SK-N-SH treated with all-trans-retinoic acid at 6 μM for 48 hours (cell line): ENCODE data around the gene ANKFN1.

Source experiments
- ATAC-seq: fragments of 200-7000 bp; cut with Tn5 transposase; 3 replicates; pipeline ENCODE4 v1.9.1; 2020; ENCODE audit warnings: mild to moderate bottlenecking, moderate library complexity
- ARNTL ChIP-seq: fragments of 450-650 bp; formaldehyde crosslinking; IDR thresholded peaks from 2 replicates; pipeline ENCODE4 v1.5.0; 2020; ENCODE audit warnings: low read depth, mild to moderate bottlenecking, moderate library complexity, borderline replicate concordance
- BACH2 ChIP-seq: fragments of 250-450 bp; sonication (Bioruptor Pico); IDR thresholded peaks from 2 replicates; pipeline ENCODE4 v1.9.0; 2021; ENCODE audit warnings: mild to moderate bottlenecking, borderline replicate concordance
- CSDC2 ChIP-seq: fragments of 250-450 bp; sonication (Bioruptor Pico); IDR thresholded peaks from 2 replicates; pipeline ENCODE4 v1.5.0; 2020; ENCODE audit warnings: mild to moderate bottlenecking, moderate library complexity
- CSRNP3 ChIP-seq: fragments of 250-450 bp; sonication (Bioruptor Pico); IDR thresholded peaks from 2 replicates; pipeline ENCODE4 v1.5.1; 2021; ENCODE audit warnings: mild to moderate bottlenecking, moderate library complexity
- ESRRG ChIP-seq: fragments of 250-450 bp; sonication (Bioruptor Pico); IDR thresholded peaks from 2 replicates; pipeline ENCODE4 v1.6.1; 2021; ENCODE audit warnings: mild to moderate bottlenecking
- GLIS3 ChIP-seq: fragments of 250-450 bp; sonication (Bioruptor Pico); IDR thresholded peaks from 2 replicates; pipeline ENCODE4 v1.5.0; 2020; ENCODE audit warnings: mild to moderate bottlenecking, moderate library complexity
- ISL1 ChIP-seq: fragments of 250-450 bp; sonication (Bioruptor Pico); IDR thresholded peaks from 2 replicates; pipeline ENCODE4 v2.1.2; 2022; ENCODE audit warnings: mild to moderate bottlenecking, moderate library complexity
- OSR1 ChIP-seq: fragments of 250-450 bp; sonication (Bioruptor Pico); IDR thresholded peaks from 2 replicates; pipeline ENCODE4 v1.8.0; 2022; ENCODE audit warnings: moderate library complexity, mild to moderate bottlenecking, inconsistent platforms
- PPARA ChIP-seq: fragments of 250-450 bp; sonication (Bioruptor Pico); IDR thresholded peaks from 2 replicates; pipeline ENCODE4 v1.5.0; 2020; ENCODE audit warnings: mild to moderate bottlenecking, borderline replicate concordance
- RARB ChIP-seq: fragments of 250-450 bp; sonication (Bioruptor Pico); IDR thresholded peaks from 2 replicates; pipeline ENCODE4 v1.8.0; 2021; ENCODE audit warnings: mild to moderate bottlenecking, moderate library complexity
- SNAI2 ChIP-seq: fragments of 250-450 bp; sonication (Bioruptor Pico); IDR thresholded peaks from 2 replicates; pipeline ENCODE4 v1.5.0; 2020; ENCODE audit warnings: mild to moderate bottlenecking, moderate library complexity
- TCF4 ChIP-seq: fragments of 250-450 bp; sonication (Bioruptor Pico); IDR thresholded peaks from 2 replicates; pipeline ENCODE4 v1.8.0; 2021; ENCODE audit warnings: mild to moderate bottlenecking, moderate library complexity, borderline replicate concordance
- TOX ChIP-seq: fragments of 250-450 bp; sonication (Bioruptor Pico); IDR thresholded peaks from 2 replicates; pipeline ENCODE4 v1.8.0; 2021; ENCODE audit warnings: mild to moderate bottlenecking, moderate library complexity, borderline replicate concordance
- TSHZ2 ChIP-seq: fragments of 250-450 bp; sonication (Bioruptor Pico); IDR thresholded peaks from 2 replicates; pipeline ENCODE4 v1.5.0; 2020; ENCODE audit warnings: mild to moderate bottlenecking, moderate library complexity
- ZC3H10 ChIP-seq: fragments of 250-450 bp; sonication (Bioruptor Pico); IDR thresholded peaks from 2 replicates; pipeline ENCODE4 v1.5.1; 2021; ENCODE audit warnings: mild to moderate bottlenecking, moderate library complexity
- ZFP3 ChIP-seq: fragments of 250-450 bp; sonication (Bioruptor Pico); IDR thresholded peaks from 2 replicates; pipeline ENCODE4 v1.5.0; 2020; ENCODE audit warnings: mild to moderate bottlenecking, moderate library complexity
- ZFP30 ChIP-seq: fragments of 450-650 bp; formaldehyde crosslinking; IDR thresholded peaks from 2 replicates; pipeline ENCODE4 v1.5.0; 2022; ENCODE audit warnings: mild to moderate bottlenecking, moderate library complexity
- ZNF565 ChIP-seq: fragments of 450-650 bp; formaldehyde crosslinking; conservative IDR thresholded peaks from 2 replicates; pipeline ENCODE4 v1.5.0; 2020; ENCODE audit warnings: low read depth, mild to moderate bottlenecking, moderate library complexity
- ZNF70 ChIP-seq: fragments of 450-650 bp; formaldehyde crosslinking; IDR thresholded peaks from 2 replicates; pipeline ENCODE4 v1.5.0; 2020; ENCODE audit warnings: mild to moderate bottlenecking, moderate library complexity
- ZNF8 ChIP-seq: fragments of 450-650 bp; formaldehyde crosslinking; IDR thresholded peaks from 2 replicates; pipeline ENCODE4 v1.5.0; 2020; ENCODE audit warnings: mild to moderate bottlenecking, moderate library complexity
- TF ChIP-seq, protein P1 (sequence below): fragments of 250-450 bp; sonication (Bioruptor Pico); IDR thresholded peaks from 2 replicates; pipeline ENCODE4 v1.5.1; 2020; ENCODE audit warnings: low read depth, mild to moderate bottlenecking, moderate library complexity
- TF ChIP-seq, protein P2 (sequence below): fragments of 250-450 bp; sonication (Bioruptor Pico); IDR thresholded peaks from 2 replicates; pipeline ENCODE4 v1.8.0; 2021; ENCODE audit warnings: low read depth, mild to moderate bottlenecking, moderate library complexity, borderline replicate concordance
- TF ChIP-seq, protein P3 (sequence below): fragments of 250-450 bp; sonication (Bioruptor Pico); IDR thresholded peaks from 2 replicates; pipeline ENCODE4 v1.8.0; 2020; ENCODE audit warnings: mild to moderate bottlenecking, moderate library complexity, borderline replicate concordance

The ANKFN1 gene

DNA sequence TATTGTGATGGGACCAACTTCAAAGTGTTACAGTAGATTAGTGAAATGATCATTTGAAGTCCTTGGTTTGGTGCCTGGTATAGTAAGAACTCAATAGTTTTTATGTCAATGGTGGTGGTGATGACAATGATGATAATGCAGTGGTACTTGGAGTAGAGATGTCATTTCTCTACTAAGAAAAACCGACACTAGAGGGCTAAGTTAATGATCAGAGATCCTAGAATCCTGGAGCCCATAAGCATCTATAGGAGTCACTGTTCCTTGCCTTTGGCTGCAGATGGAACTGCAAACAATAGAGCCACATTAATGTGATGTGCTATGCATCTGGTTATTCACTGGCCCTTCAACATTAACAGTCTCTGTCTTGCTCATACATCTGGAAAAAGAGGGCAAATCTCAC is 103.8 kb downstream of the ANKFN1 start:
- no peak for ATAC-seq
- no peak for TF ChIP-seq RARB (CRISPR knock-in tag)
- TF ChIP-seq ZC3H10 (CRISPR knock-in tag) = no peak
- no peak for TF ChIP-seq SNAI2 (CRISPR knock-in tag)
- no peak for TF ChIP-seq ZNF565
- no peak for TF ChIP-seq ZFP3
- TF ChIP-seq PPARA = no peak
- no peak for TF ChIP-seq CSRNP3
- no peak for TF ChIP-seq GLIS3 (CRISPR knock-in tag)
- no peak for TF ChIP-seq TCF4
- TF ChIP-seq OSR1 (CRISPR knock-in tag) = no peak
- no peak for TF ChIP-seq BACH2 (CRISPR knock-in tag)
- TF ChIP-seq ZNF70 (CRISPR knock-in tag) = no peak
- TF ChIP-seq, protein P1, sequence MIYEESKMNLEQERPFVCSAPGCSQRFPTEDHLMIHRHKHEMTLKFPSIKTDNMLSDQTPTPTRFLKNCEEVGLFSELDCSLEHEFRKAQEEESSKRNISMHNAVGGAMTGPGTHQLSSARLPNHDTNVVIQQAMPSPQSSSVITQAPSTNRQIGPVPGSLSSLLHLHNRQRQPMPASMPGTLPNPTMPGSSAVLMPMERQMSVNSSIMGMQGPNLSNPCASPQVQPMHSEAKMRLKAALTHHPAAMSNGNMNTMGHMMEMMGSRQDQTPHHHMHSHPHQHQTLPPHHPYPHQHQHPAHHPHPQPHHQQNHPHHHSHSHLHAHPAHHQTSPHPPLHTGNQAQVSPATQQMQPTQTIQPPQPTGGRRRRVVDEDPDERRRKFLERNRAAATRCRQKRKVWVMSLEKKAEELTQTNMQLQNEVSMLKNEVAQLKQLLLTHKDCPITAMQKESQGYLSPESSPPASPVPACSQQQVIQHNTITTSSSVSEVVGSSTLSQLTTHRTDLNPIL (CRISPR knock-in tag) = no peak

DNA sequence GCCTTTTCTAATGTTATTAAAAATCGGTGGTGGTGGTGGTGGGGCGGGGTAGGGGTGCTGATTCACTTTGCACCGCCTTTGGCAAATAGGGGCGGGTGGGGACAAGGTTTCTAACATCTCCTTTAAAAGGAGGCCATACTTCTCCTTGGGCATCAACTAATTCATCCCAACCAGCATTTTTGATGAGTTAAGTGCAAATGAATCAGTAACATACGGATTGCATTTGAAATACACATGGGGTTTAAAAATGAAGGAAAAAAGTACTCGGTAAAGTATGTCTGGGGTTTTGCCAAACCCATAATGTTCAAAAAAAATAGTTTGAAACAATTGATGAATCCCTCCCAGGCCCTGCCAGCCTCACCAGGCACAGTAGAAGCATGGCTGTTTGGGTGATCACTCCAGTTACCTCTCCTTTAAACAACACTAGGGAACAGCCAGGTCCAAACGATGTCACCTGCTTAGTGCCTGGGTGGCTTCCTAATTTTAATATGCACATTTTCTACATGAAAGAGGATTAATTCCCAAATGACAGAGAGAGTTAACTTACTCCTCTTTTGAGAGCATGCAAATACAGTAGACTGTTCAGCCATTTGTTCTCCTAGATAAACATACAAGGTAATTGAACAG is 107.2 kb downstream of the ANKFN1 start:
- TF ChIP-seq, protein P2, sequence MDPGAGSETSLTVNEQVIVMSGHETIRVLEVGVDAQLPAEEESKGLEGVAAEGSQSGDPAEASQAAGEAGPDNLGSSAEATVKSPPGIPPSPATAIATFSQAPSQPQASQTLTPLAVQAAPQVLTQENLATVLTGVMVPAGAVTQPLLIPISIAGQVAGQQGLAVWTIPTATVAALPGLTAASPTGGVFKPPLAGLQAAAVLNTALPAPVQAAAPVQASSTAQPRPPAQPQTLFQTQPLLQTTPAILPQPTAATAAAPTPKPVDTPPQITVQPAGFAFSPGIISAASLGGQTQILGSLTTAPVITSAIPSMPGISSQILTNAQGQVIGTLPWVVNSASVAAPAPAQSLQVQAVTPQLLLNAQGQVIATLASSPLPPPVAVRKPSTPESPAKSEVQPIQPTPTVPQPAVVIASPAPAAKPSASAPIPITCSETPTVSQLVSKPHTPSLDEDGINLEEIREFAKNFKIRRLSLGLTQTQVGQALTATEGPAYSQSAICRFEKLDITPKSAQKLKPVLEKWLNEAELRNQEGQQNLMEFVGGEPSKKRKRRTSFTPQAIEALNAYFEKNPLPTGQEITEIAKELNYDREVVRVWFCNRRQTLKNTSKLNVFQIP (CRISPR knock-in tag) = no peak
- no peak for TF ChIP-seq ISL1 (CRISPR knock-in tag)
- no peak for TF ChIP-seq ARNTL (CRISPR knock-in tag)
- TF ChIP-seq PPARA = no peak
- no peak for TF ChIP-seq CSDC2 (CRISPR knock-in tag)
- TF ChIP-seq SNAI2 (CRISPR knock-in tag) = no peak
- no peak for TF ChIP-seq RARB (CRISPR knock-in tag)
- TF ChIP-seq, protein P1 (CRISPR knock-in tag) = no peak
- TF ChIP-seq TOX (CRISPR knock-in tag) = no peak
- TF ChIP-seq GLIS3 (CRISPR knock-in tag) = no peak
- TF ChIP-seq ZNF565 = no peak
- no peak for TF ChIP-seq TSHZ2
- TF ChIP-seq ZFP3 = no peak
- no peak for ATAC-seq

DNA sequence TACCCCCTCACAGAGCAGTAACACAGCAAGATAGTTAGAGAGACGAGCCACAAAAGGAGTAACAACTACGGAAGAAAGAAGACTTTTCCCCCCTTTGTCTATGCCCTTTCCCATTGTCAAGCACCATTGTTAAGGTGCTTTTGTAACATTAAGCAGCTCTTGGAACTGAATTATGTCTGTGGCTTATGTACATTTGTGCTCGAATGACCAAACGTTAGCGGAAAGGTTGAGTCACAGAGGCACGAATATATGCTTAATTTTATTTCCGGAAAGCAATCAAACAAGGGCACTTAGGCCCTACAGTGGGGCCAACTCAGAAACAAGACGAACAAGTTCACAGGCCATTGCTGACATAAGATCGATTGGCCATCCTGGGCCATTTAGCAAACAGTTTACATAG is 109.5 kb downstream of the ANKFN1 start:
- TF ChIP-seq, protein P1 (CRISPR knock-in tag) = no peak
- TF ChIP-seq ZC3H10 (CRISPR knock-in tag) (no peak), ISL1 (CRISPR knock-in tag) (no peak), ZNF8 (CRISPR knock-in tag) (no peak), ESRRG (no peak), TCF4 (no peak), ARNTL (CRISPR knock-in tag) (no peak), ZFP30 (CRISPR knock-in tag) (no peak), CSDC2 (CRISPR knock-in tag) (no peak)
- TF ChIP-seq, protein P2 (CRISPR knock-in tag) = no peak
- TF ChIP-seq, protein P3, sequence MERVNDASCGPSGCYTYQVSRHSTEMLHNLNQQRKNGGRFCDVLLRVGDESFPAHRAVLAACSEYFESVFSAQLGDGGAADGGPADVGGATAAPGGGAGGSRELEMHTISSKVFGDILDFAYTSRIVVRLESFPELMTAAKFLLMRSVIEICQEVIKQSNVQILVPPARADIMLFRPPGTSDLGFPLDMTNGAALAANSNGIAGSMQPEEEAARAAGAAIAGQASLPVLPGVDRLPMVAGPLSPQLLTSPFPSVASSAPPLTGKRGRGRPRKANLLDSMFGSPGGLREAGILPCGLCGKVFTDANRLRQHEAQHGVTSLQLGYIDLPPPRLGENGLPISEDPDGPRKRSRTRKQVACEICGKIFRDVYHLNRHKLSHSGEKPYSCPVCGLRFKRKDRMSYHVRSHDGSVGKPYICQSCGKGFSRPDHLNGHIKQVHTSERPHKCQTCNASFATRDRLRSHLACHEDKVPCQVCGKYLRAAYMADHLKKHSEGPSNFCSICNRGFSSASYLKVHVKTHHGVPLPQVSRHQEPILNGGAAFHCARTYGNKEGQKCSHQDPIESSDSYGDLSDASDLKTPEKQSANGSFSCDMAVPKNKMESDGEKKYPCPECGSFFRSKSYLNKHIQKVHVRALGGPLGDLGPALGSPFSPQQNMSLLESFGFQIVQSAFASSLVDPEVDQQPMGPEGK = no peak
- no peak for ATAC-seq
